ENCODE data around the gene SHISA2.

The SHISA2 gene

DNA sequence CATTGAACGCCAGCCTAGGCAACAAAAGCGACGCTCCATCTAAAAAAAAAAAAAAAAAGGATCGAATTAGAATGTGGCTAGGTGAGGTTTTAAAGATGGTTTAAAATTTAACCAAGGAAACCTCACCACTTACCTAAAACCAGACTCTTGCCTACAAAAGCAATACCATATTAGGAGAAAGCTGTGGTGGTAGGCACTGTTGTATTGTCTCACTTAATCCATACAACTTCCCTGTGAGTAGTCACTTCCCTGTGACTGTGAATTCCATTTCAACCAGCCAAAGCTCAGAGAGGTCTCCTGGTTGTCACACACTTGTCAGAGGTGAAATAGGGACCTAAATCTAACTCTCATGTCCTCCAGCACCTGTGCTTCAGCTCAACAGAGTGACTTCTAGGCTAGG lies 15.4 kb downstream of the SHISA2 start:
- Histone ChIP-seq H3K4me1 (ENCODE audit: control insufficient read depth, insufficient read depth, low read length, poor library complexity, severe bottlenecking) (no peaks in the 10 kb centered on the region), H3K27ac (ENCODE audit: insufficient read depth, low read length, poor library complexity, severe bottlenecking) (no peak overlapping the region), H3K4me3 (ENCODE audit: insufficient read depth, low read depth, low read length, poor library complexity, severe bottlenecking) (no peak overlapping the region), H3K9me3 (ENCODE audit: control insufficient read depth, low read length) (no peaks in the 10 kb centered on the region), H3K27me3 (replicated peaks; ENCODE audit: control insufficient read depth, insufficient read depth, low read length, poor library complexity, severe bottlenecking) (no peaks in the 10 kb centered on the region), H3K36me3 (ENCODE audit: control insufficient read depth, insufficient read depth, low read length) (no peaks in the 10 kb centered on the region)
- DNase-seq = no peak

DNA sequence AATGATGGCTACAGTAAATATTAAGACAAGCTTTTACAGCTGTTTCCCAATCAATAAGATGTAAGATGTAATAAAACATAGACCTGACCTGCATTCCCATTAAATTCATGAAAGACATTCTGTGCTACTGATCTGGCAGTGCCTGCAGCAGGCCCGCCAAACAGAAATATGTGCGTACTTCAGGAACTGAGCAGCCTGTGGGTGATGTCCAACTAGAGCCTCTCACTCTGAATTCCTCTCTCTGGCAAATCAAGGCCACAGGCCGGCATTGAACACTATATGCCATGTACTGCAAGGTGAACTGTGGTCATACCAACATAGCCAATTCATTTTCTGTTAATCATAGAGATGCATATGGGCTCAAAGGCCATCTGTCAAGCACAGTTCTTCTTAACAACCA lies 17.8 kb downstream of the SHISA2 start:
- Histone ChIP-seq H3K27me3 (replicated peaks; ENCODE audit: control insufficient read depth, insufficient read depth, low read length, poor library complexity, severe bottlenecking) (no peaks in the 10 kb centered on the region), H3K36me3 (ENCODE audit: control insufficient read depth, insufficient read depth, low read length) (no peaks in the 10 kb centered on the region), H3K4me1 (ENCODE audit: control insufficient read depth, insufficient read depth, low read length, poor library complexity, severe bottlenecking) (no peaks in the 10 kb centered on the region), H3K4me3 (ENCODE audit: insufficient read depth, low read depth, low read length, poor library complexity, severe bottlenecking) (no peak overlapping the region), H3K27ac (ENCODE audit: insufficient read depth, low read length, poor library complexity, severe bottlenecking) (no peak overlapping the region), H3K9me3 (ENCODE audit: control insufficient read depth, low read length) (no peaks in the 10 kb centered on the region)
- DNase-seq = no peak

DNA sequence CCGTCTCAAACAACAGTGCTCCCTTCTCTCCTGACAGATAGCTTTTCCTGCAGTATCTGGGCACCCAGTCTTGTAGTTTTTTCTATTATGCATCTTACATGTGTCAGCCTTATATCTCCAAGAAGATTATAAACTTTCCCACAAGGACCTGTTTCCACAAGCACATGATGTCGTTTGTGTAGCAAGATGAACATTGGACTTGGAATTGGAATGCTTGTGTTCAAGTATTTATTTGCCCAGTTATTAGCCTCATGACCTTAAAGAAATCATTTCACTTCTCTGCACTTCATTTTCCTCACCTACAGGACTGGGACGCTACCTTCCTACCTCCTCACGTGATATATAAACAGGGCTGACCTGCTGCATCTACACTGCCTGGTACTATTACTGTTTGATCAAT lies 21.5 kb downstream of the SHISA2 start:
- Histone ChIP-seq H3K36me3 (ENCODE audit: control insufficient read depth, insufficient read depth, low read length) (no peaks in the 10 kb centered on the region), H3K4me1 (ENCODE audit: control insufficient read depth, insufficient read depth, low read length, poor library complexity, severe bottlenecking) (no peaks in the 10 kb centered on the region)

DNA sequence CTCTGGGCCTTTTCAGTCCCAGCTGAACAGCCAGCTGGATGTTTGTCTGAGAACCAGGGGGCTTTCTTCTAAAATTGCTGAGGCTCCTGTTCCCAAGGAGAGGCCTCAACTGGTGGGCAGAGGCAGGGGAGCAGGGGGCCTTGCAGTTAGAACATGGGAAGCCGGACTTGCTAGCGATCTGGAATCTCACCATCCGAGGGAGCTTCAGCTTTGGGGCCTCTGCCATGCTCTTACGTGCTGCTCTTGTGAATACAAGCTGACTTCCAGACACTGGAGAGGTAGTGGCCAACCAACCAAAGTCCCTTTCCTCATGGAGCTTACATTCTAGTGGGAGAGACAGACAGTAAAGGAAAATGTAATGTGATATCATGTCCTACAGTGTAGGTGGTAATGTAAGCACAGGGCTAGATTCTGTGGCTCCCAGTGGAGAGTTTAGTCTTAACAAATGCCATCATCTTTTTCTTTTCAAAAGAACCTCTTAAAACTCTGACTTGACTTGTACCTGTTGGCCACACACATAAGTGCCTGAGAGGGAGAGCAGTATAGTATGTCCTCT lies 22.2 kb downstream of the SHISA2 start:
- H3K27me3 ChIP-seq (replicated peaks; ENCODE audit: control insufficient read depth, insufficient read depth, low read length, poor library complexity, severe bottlenecking) = no peaks in the 10 kb centered on the region
- H3K36me3 ChIP-seq (ENCODE audit: control insufficient read depth, insufficient read depth, low read length) = no peaks in the 10 kb centered on the region
- no peak overlapping the region for H3K4me3 ChIP-seq (ENCODE audit: insufficient read depth, low read depth, low read length, poor library complexity, severe bottlenecking)
- no peaks in the 10 kb centered on the region for H3K4me1 ChIP-seq (ENCODE audit: control insufficient read depth, insufficient read depth, low read length, poor library complexity, severe bottlenecking)
- H3K9me3 ChIP-seq (ENCODE audit: control insufficient read depth, low read length) = no peaks in the 10 kb centered on the region
- DNase-seq = no peak
- no peak overlapping the region for H3K27ac ChIP-seq (ENCODE audit: insufficient read depth, low read length, poor library complexity, severe bottlenecking)

More for the DNA sequence above, 21.5 kb downstream of the SHISA2 start:
- no peak for DNase-seq
- Histone ChIP-seq H3K27me3 (replicated peaks; ENCODE audit: control insufficient read depth, insufficient read depth, low read length, poor library complexity, severe bottlenecking) (no peaks in the 10 kb centered on the region), H3K9me3 (ENCODE audit: control insufficient read depth, low read length) (no peaks in the 10 kb centered on the region), H3K4me3 (ENCODE audit: insufficient read depth, low read depth, low read length, poor library complexity, severe bottlenecking) (no peak overlapping the region), H3K27ac (ENCODE audit: insufficient read depth, low read length, poor library complexity, severe bottlenecking) (no peak overlapping the region)

DNA sequence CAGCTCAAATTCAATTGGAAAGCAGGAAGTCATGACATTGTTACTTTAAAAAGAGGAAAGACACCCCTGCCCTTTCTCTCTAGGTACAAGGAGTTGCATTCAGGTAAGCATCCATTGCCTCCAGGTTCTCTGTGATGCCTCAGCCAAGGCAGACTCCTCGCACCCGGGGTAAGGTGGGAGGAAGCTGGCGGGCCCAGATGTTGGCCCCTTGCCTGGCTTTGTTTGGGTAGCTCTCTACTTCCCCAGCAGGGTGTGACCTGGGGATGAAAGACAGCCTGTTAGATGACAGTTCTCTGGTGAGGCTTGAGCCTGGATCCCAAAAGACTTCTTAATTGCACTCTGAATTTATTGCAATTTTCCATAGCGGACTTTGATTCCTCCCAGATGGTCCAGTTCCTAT lies 25.6 kb downstream of the SHISA2 start:
- no peak overlapping the region for H3K4me3 ChIP-seq (ENCODE audit: insufficient read depth, low read depth, low read length, poor library complexity, severe bottlenecking)
- no peaks in the 10 kb centered on the region for H3K27me3 ChIP-seq (replicated peaks; ENCODE audit: control insufficient read depth, insufficient read depth, low read length, poor library complexity, severe bottlenecking)
- no peak for DNase-seq
- no peaks in the 10 kb centered on the region for H3K36me3 ChIP-seq (ENCODE audit: control insufficient read depth, insufficient read depth, low read length)
- no peaks in the 10 kb centered on the region for H3K9me3 ChIP-seq (ENCODE audit: control insufficient read depth, low read length)
- H3K4me1 ChIP-seq (ENCODE audit: control insufficient read depth, insufficient read depth, low read length, poor library complexity, severe bottlenecking) = no peaks in the 10 kb centered on the region
- no peak overlapping the region for H3K27ac ChIP-seq (ENCODE audit: insufficient read depth, low read length, poor library complexity, severe bottlenecking)

DNA sequence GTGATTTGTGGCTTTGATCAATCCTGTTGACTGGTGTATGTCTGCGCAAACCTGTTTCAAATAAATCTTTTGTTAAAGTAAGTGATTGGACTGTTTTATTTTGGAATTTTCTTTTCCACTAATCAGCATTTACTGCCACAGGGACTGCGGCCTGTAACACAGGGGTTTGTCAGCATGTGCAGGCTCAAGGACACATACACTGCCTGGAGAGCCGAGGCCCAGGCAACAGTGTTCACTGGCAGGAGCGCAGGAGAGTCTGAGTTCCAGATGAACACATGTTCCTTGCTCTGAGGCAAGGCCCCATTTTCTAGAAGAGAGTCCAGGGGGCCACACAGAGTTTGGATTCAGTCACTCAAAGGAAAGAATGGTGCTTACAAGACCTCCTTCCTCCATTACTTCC lies 26.0 kb downstream of the SHISA2 start:
- no peak overlapping the region for H3K27ac ChIP-seq (ENCODE audit: insufficient read depth, low read length, poor library complexity, severe bottlenecking)
- H3K36me3 ChIP-seq (ENCODE audit: control insufficient read depth, insufficient read depth, low read length) = no peaks in the 10 kb centered on the region
- H3K4me1 ChIP-seq (ENCODE audit: control insufficient read depth, insufficient read depth, low read length, poor library complexity, severe bottlenecking) = no peaks in the 10 kb centered on the region
- H3K9me3 ChIP-seq (ENCODE audit: control insufficient read depth, low read length) = no peaks in the 10 kb centered on the region
- no peaks in the 10 kb centered on the region for H3K27me3 ChIP-seq (replicated peaks; ENCODE audit: control insufficient read depth, insufficient read depth, low read length, poor library complexity, severe bottlenecking)
- DNase-seq = no peak
- no peak overlapping the region for H3K4me3 ChIP-seq (ENCODE audit: insufficient read depth, low read depth, low read length, poor library complexity, severe bottlenecking)

DNA sequence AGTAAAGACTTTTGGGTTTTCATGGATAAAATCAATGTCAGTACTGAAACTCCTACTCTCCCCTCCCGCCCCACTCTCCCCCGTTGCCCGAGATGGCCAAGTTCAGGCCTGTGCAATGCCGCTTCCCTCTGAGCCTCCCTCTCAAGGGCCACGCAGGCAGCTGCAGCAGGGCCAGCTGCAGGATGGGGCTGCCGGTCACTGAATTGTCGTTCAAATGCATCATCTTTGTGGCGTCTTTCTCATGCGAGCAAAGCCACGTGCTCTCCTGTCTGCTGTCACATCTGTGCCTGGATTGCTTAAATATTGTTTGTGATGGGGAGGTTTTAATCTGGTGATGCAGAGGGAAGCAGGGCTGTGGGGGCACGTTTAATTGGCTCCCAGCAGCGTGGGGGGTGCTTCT lies 26.6 kb downstream of the SHISA2 start:
- no peaks in the 10 kb centered on the region for H3K9me3 ChIP-seq (ENCODE audit: control insufficient read depth, low read length)
- H3K4me3 ChIP-seq (ENCODE audit: insufficient read depth, low read depth, low read length, poor library complexity, severe bottlenecking) = no peak overlapping the region
- no peak overlapping the region for H3K27ac ChIP-seq (ENCODE audit: insufficient read depth, low read length, poor library complexity, severe bottlenecking)
- H3K27me3 ChIP-seq (replicated peaks; ENCODE audit: control insufficient read depth, insufficient read depth, low read length, poor library complexity, severe bottlenecking) = no peaks in the 10 kb centered on the region
- no peaks in the 10 kb centered on the region for H3K36me3 ChIP-seq (ENCODE audit: control insufficient read depth, insufficient read depth, low read length)
- H3K4me1 ChIP-seq (ENCODE audit: control insufficient read depth, insufficient read depth, low read length, poor library complexity, severe bottlenecking) = no peaks in the 10 kb centered on the region
- no peak for DNase-seq

DNA sequence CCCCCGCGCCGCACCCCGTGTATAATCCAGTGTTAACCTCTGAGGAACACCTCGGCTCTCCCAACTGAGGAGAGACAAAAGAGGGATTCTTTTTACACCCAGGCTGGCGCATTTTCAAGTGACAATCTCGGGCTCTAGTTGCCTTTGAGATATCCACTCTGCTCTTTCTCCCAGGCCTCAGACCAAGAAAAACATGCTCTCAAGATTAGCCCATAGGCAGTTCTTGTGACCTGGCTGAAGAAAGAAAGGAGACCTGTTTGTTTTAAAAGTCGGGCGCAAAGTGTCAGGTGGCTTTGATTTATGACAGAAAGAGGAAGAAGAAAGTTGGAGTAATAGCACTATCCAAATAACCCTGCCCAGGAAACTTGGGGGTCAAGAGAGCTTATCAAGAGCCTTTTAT lies 27.3 kb downstream of the SHISA2 start:
- DNase-seq = no peak
- H3K4me1 ChIP-seq (ENCODE audit: control insufficient read depth, insufficient read depth, low read length, poor library complexity, severe bottlenecking) = no peaks in the 10 kb centered on the region
- H3K36me3 ChIP-seq (ENCODE audit: control insufficient read depth, insufficient read depth, low read length) = no peaks in the 10 kb centered on the region
- no peaks in the 10 kb centered on the region for H3K27me3 ChIP-seq (replicated peaks; ENCODE audit: control insufficient read depth, insufficient read depth, low read length, poor library complexity, severe bottlenecking)
- H3K9me3 ChIP-seq (ENCODE audit: control insufficient read depth, low read length) = no peaks in the 10 kb centered on the region
- no peak overlapping the region for H3K4me3 ChIP-seq (ENCODE audit: insufficient read depth, low read depth, low read length, poor library complexity, severe bottlenecking)
- H3K27ac ChIP-seq (ENCODE audit: insufficient read depth, low read length, poor library complexity, severe bottlenecking) = no peak overlapping the region

DNA sequence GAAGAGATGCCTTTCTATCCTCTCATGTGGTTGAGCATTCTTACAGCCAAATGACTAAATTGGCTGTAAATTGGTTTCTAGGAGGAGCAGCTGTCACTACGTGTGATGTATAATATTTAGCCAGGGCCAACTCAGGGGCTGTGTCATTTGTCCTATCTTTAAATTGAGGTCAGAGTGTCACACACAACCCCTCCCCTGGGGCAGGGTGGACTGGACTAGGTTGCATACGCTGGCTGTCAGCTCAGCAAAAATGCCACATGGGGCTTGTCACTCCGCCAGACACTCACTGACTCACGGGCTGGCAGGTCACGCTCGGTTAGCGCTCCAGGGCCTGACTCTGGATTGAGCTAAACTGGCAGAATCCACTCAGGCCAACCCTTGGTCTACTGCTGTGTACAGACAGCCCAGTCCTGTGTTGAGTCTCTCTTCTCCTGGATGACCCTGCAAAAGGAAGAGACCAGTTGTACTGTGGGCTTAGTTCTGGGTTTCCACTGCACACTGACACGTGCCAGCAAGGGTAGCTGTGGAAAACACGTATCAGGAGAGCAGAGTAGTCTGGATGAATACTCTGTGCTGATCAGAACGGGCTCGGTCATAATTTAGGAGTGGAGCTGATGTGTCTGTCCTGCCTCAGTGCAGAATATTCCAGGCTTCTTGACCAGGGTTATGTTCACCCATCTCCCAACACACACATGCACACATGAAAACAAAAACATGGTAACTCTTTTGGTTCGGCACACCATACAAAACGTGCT lies 29.1 kb downstream of the SHISA2 start:
- no peaks in the 10 kb centered on the region for H3K36me3 ChIP-seq (ENCODE audit: control insufficient read depth, insufficient read depth, low read length)
- H3K27ac ChIP-seq (ENCODE audit: insufficient read depth, low read length, poor library complexity, severe bottlenecking) = no peak overlapping the region
- no peaks in the 10 kb centered on the region for H3K9me3 ChIP-seq (ENCODE audit: control insufficient read depth, low read length)
- H3K27me3 ChIP-seq (replicated peaks; ENCODE audit: control insufficient read depth, insufficient read depth, low read length, poor library complexity, severe bottlenecking) = no peaks in the 10 kb centered on the region
- H3K4me3 ChIP-seq (ENCODE audit: insufficient read depth, low read depth, low read length, poor library complexity, severe bottlenecking) = no peak overlapping the region
- DNase-seq = no peak
- H3K4me1 ChIP-seq (ENCODE audit: control insufficient read depth, insufficient read depth, low read length, poor library complexity, severe bottlenecking) = no peaks in the 10 kb centered on the region

DNA sequence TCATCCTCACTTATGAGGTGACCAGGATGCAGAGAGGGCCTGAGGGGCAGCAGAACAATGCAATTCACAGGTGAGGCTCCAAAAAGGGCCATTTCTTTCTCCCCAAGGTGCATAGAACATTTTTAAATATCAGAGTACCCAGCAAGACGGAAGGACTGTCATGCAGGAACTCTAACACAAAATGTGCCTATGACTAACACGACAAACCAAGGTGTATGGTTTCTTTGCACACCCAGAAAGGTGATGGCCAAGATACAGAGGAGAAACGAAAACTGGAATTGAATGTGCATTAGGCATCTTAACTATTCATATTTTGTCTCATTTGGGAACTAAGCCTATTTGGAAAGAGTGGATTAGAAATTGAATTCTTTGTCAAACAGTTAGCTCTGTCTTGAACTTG lies 29.9 kb downstream of the SHISA2 start:
- no peak overlapping the region for H3K4me3 ChIP-seq (ENCODE audit: insufficient read depth, low read depth, low read length, poor library complexity, severe bottlenecking)
- no peak overlapping the region for H3K27ac ChIP-seq (ENCODE audit: insufficient read depth, low read length, poor library complexity, severe bottlenecking)
- H3K4me1 ChIP-seq (ENCODE audit: control insufficient read depth, insufficient read depth, low read length, poor library complexity, severe bottlenecking) = no peaks in the 10 kb centered on the region
- no peaks in the 10 kb centered on the region for H3K36me3 ChIP-seq (ENCODE audit: control insufficient read depth, insufficient read depth, low read length)
- no peak for DNase-seq
- no peaks in the 10 kb centered on the region for H3K9me3 ChIP-seq (ENCODE audit: control insufficient read depth, low read length)
- H3K27me3 ChIP-seq (replicated peaks; ENCODE audit: control insufficient read depth, insufficient read depth, low read length, poor library complexity, severe bottlenecking) = no peaks in the 10 kb centered on the region
